ENCODE results near the gene PITX2. TPM values are rescaled to one million over a fixed set of nuclear protein-coding genes. Genes with fewer than 3 reads are reported as not detected.
A peak's percentile ranks its signal among the peaks of the same experiment; 100 is the strongest.

The PITX2 gene
- total RNA-seq, 1 experiment from 2014 or later = 8.5 TPM

GRCh38 chr4:110620322-110620690, 2.6 kb downstream of the PITX2 start:
- no peak overlapping the region for H4K5ac ChIP-seq (ENCODE audit: insufficient read length, low read depth, low read length)
- H3K9ac ChIP-seq (ENCODE audit: extremely low read depth, insufficient read length, low read length) = no peak overlapping the region
- H3K9me3 ChIP-seq (ENCODE audit: control insufficient read depth, low read depth, low read length) = no peaks in the 10 kb centered on the region
- no peak overlapping the region for H3K4ac ChIP-seq (ENCODE audit: low read depth, low read length)
- H2AFZ ChIP-seq (ENCODE audit: low read length) = no peak overlapping the region
- TF ChIP-seq CTCF (conservative IDR thresholded peaks at IDR 0.05) = no peak
- H3K56ac ChIP-seq (ENCODE audit: insufficient read length, low read depth, low read length) = no peak overlapping the region
- H2BK15ac ChIP-seq (ENCODE audit: low read depth, low read length) = no peak overlapping the region
- no peak overlapping the region for H2BK12ac ChIP-seq (ENCODE audit: insufficient read length, low read depth, low read length)
- H2BK20ac ChIP-seq (ENCODE audit: low read depth, low read length, poor library complexity, severe bottlenecking) = no peak overlapping the region
- DNase-seq = no peak
- peak overlapping the region; percentile 55 for H3K4me2 ChIP-seq (ENCODE audit: insufficient read depth, insufficient read length, low read length)
- H3K27ac ChIP-seq (ENCODE audit: insufficient read length, low read depth, low read length) = no peak overlapping the region
- peaks cover 0 to 17% of the 10 kb centered on the region in 2 experiments; a peak in 3 of 5 replicates for H3K9me3 Mint-ChIP-seq
- peak overlapping the region; percentile 75 to 82 for H3K4me3 Mint-ChIP-seq
- WGBS (ENCODE audit: extremely low coverage, insufficient read length, low lambda C conversion rate) = no CpG with 5 or more reads among the region's 7 CpGs
- no peak overlapping the region for H2BK5ac ChIP-seq (ENCODE audit: insufficient read length, low read length)
- no peak overlapping the region for H3T11ph ChIP-seq (ENCODE audit: low read length)
- no peak overlapping the region for H4K91ac ChIP-seq (ENCODE audit: insufficient read length, low read depth, low read length)
- peaks cover 83% of the 10 kb centered on the region for H3K27me3 ChIP-seq (ENCODE audit: insufficient read depth, low read length)
- peaks cover 57 to 80% of the 10 kb centered on the region in 2 experiments for H3K4me1 Mint-ChIP-seq
- no peak overlapping the region for H2BK120ac ChIP-seq (ENCODE audit: low read depth, low read length, poor library complexity, severe bottlenecking)
- no peak overlapping the region for H2AK5ac ChIP-seq (ENCODE audit: insufficient read length, low read length)
- H4K20me1 ChIP-seq (ENCODE audit: control insufficient read depth, insufficient read depth, insufficient read length) = no peaks in the 10 kb centered on the region
- peaks cover 99% of the 10 kb centered on the region for H3K27me3 Mint-ChIP-seq (ENCODE audit: low read depth)
- H3K23ac ChIP-seq (ENCODE audit: insufficient read length, low read depth, low read length) = no peak overlapping the region
- no peak overlapping the region for H4K8ac ChIP-seq (replicated peaks; ENCODE audit: insufficient read length, low read depth, low read length)
- no peaks in the 10 kb centered on the region; a peak in 2 of 7 replicates for H3K36me3 Mint-ChIP-seq (ENCODE audit: insufficient read depth in 1 of 3, low read depth in 3 of 3)
- no peaks in the 10 kb centered on the region for H3K79me1 ChIP-seq (ENCODE audit: insufficient read depth, low read depth, low read length, poor library complexity, severe bottlenecking)
- H3K18ac ChIP-seq (ENCODE audit: insufficient read length, low read depth, low read length) = no peak overlapping the region
- H3K23me2 ChIP-seq (ENCODE audit: insufficient read length, low read depth, low read length, poor library complexity, severe bottlenecking) = peaks cover 39% of the 10 kb centered on the region
- H3K14ac ChIP-seq (ENCODE audit: insufficient read depth, low read length) = no peak overlapping the region
- H3K4me1 ChIP-seq (ENCODE audit: insufficient read depth, low read length) = no peaks in the 10 kb centered on the region; the same call in 1 of the 2 replicates
- no peaks in the 10 kb centered on the region for H3K79me2 ChIP-seq (ENCODE audit: insufficient read depth, low read length)
- H3K27ac Mint-ChIP-seq = peak overlapping the region in 1 of 3 experiments; percentile 85; a peak in 1 of 7 replicates

Measured in H9 (cell line).